GM12801 (cell line): ENCODE measurements around the gene COX6B2.

Experiments used
- TF ChIP-seq, protein P1 (sequence below): IDR thresholded peaks from one replicate; pipeline ENCODE4 v1.5.1; 2011; ENCODE audit warnings: control low read depth; ENCODE audit not compliant: insufficient read length; ENCODE audit errors: extremely low read depth

Gene COX6B2

DNA sequence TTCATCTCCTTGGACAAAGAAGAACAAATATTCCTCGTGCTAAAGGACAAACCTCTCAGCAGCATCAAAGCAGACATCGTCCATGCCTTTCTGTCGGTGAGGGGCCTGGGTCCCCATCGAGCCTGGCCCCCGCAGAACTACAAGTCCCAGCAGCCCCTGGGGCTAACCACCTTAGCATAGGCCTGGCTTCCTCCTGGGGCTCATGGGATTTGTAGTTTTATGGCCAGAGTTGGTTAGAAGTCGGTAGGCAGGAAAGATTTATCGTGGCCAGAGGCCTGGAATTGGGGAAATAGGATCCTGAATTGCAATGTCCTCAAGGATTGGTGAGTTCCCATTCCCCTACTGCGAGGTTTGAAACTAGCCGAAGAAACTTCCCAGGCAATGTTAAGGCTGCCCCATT, 49.0 kb downstream of the COX6B2 start:
- TF ChIP-seq, protein P1, sequence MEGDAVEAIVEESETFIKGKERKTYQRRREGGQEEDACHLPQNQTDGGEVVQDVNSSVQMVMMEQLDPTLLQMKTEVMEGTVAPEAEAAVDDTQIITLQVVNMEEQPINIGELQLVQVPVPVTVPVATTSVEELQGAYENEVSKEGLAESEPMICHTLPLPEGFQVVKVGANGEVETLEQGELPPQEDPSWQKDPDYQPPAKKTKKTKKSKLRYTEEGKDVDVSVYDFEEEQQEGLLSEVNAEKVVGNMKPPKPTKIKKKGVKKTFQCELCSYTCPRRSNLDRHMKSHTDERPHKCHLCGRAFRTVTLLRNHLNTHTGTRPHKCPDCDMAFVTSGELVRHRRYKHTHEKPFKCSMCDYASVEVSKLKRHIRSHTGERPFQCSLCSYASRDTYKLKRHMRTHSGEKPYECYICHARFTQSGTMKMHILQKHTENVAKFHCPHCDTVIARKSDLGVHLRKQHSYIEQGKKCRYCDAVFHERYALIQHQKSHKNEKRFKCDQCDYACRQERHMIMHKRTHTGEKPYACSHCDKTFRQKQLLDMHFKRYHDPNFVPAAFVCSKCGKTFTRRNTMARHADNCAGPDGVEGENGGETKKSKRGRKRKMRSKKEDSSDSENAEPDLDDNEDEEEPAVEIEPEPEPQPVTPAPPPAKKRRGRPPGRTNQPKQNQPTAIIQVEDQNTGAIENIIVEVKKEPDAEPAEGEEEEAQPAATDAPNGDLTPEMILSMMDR: no peak

DNA sequence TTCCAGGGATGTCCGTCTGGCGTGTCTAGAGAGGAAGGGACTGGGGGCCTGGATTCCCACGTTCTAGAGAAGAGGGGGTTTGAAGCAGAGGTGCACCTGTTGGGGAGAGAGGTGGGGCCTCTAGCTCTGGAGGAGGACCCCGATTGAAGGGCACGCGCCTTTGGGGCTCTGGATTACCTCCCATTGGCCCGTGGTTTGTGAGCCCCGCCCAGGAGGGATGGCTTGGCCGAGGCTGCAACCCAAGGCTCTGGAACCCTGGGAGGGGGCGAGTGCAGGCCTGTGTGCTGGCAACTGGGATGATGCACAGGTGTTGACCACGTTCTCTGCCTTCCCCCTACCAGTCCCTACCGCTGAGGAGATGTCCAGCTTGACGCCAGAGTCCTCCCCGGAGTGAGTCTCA, 49.5 kb downstream of the COX6B2 start:
- TF ChIP-seq, protein P1: no peak

DNA sequence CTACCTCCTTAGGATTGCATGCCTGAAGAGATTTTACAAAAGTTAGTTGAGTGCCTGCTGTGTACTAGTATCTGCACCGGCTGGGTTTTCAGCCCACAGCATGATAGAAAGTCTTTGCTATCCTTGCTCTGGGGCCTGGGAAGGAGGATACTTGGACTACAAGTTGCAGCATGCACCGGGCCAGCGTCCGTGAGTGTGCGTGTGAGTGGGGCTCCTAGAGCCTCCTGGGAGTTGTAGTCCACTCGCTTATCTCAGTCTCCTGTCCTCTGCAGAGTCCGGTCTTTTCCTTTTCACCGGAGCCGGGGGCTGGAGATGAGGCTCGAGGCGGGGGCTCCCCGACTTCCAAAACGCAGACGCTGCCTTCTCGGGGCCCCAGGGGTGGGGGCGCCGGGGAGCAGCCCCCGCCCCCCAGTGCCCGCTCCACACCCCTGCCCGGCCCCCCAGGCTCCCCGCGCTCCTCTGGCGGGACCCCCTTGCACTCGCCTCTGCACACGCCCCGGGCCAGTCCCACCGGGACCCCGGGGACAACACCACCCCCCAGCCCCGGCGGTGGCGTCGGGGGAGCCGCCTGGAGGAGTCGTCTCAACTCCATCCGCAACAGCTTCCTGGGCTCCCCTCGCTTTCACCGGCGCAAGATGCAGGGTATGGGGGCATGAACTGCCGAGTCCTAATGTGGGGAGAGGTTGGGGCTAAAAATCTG, 50.1 kb downstream of the COX6B2 start:
- TF ChIP-seq, protein P1: no peak

- TF ChIP-seq, protein P1: no peak
Measured at GRCh38 chr19:55303477-55303876, 51.0 kb downstream of the COX6B2 start.

DNA sequence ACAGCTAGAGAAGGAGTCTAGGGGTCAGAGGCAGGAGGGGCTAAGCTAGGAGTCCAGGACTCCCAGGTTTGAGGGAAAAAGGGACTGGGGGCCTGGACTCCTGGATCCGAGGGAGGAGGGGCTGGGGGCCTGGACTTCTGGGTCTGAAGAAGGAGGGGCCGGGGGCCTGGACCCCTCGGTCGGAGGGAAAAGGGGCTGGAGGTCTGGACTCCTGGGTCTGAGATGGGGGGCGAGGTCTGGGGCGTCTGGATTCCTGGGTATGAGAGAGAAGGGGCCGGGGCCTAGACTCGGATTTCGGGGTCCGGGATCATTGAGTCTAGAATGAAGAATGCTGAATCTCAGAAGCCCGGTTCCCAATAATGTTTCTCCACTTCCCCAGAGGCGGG, 52.2 kb downstream of the COX6B2 start:
- TF ChIP-seq, protein P1: no peak

DNA sequence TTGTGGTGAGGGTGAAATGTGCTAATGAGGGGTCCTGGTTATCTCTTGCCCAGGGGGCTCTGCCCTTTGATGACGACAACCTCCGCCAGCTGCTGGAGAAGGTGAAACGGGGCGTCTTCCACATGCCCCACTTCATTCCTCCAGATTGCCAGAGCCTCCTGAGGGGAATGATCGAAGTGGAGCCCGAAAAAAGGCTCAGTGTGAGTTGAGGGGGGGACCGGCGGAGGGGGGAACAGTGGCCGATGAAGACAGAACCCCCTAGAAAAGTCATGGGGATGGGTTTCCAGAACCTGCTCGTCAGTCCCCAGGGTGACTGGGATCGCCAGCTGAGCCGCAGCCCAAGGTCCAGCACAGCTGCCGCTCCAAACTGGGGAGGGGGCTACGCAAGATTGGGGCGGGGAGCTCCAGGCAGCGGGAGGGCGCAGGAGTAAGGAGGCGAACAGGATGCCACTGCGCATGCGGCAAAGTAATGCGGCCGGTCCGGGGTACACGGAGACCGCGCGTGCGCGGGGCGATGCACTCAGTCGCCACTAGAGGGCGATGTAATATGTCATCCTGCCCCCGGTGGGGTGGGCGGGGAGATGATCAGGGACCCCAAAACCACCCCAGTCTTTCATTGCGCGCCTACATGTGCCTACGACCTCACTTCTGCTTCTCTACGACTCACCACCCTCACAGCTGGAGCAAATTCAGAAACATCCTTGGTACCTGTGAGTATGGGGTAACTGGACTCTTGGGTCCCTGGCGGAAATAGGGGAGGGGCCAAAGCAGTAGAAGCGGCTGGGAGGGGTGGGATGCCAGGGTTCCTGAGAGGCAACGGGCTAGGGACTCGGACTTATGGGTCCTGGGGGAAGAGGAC, 52.8 kb downstream of the COX6B2 start:
- TF ChIP-seq, protein P1: peak; percentile 22

- TF ChIP-seq, protein P1: no peak
Measured at GRCh38 chr19:55300886-55301458, 53.5 kb downstream of the COX6B2 start.
